ENCODE measurements around the gene ZDHHC1.

DNA sequence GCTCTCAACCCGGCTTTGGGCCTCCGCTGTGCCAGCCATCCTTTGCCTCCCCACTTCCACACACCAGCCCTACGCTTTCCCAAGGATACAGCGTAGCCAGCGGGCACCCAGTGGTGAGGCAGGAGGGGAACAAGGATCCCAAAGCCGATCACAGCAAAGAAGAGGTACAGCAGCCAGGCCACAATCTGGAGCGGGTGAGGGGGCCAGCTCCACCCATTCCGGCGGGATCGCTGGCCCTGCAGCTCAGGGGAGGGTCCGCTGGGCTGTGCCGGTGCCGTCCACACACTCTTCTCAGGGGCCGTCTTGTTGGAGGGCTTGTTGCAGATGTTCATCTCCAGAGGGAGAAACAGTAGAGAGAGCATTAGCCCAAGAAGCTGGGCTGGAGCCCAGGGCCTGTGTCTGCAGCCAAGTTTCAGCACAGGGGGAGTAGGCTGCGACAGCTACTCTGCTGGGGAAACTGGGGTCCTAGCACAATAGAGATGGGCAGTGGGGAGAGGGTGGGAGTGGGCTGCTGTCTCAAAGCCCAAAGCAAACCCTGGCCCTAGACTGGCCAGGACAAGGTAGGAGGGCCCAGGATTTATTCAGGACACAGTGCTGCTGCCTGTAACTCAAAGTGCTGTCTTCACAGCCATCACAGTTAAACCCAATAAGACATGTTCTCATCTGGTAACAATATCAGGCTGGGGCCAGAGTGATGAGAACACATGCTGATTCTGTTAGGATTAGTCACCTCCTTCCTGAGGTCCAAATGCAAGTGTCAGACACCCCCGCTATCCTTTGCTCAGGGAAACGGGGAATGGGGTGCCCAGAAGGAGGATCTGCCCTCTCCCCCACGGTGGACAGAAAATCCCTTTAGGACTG lies 9.9 kb downstream of the ZDHHC1 start:
- TF ChIP-seq, protein P1, sequence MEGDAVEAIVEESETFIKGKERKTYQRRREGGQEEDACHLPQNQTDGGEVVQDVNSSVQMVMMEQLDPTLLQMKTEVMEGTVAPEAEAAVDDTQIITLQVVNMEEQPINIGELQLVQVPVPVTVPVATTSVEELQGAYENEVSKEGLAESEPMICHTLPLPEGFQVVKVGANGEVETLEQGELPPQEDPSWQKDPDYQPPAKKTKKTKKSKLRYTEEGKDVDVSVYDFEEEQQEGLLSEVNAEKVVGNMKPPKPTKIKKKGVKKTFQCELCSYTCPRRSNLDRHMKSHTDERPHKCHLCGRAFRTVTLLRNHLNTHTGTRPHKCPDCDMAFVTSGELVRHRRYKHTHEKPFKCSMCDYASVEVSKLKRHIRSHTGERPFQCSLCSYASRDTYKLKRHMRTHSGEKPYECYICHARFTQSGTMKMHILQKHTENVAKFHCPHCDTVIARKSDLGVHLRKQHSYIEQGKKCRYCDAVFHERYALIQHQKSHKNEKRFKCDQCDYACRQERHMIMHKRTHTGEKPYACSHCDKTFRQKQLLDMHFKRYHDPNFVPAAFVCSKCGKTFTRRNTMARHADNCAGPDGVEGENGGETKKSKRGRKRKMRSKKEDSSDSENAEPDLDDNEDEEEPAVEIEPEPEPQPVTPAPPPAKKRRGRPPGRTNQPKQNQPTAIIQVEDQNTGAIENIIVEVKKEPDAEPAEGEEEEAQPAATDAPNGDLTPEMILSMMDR (IDR thresholded peaks at IDR 0.05) = no peak
- TF ChIP-seq POLR2A (IDR thresholded peaks at IDR 0.05) = no peak

Measured in thyroid gland (tissue), 4 donors.